ENCODE results near the gene CRYBB2. TPM values are rescaled to one million over a fixed set of nuclear protein-coding genes. Genes with fewer than 3 reads are reported as not detected.

The CRYBB2 gene
- total RNA-seq, 1 donor from 2014 or later, result not detected

DNA sequence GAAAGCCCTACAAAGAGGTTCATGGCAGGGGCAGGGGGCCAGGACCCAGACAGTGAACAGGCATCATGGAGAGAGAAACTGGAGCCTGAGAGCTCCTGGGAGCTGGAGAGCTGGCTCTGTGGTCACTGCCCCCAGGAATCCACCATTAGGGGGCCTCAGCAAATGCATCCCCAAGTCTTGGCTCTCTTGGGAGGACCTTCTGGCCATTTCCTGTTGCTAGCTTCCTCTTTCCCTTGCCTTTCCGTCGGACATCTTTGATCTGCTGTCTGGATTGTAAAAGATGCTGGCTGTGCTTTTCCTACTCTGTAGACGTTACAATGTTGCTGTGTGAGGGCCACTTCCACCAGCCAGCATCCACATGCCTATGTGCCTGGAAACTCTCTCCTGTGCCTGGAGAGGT is 7.1 kb upstream of the CRYBB2 start:
- Mint-ChIP-seq H3K9me3 (peaks cover 9% of the 10 kb centered on the region), H3K27me3 (ENCODE audit: low read depth) (peaks cover 4% of the 10 kb centered on the region), H3K4me3 (no peak overlapping the region), H3K4me1 (no peaks in the 10 kb centered on the region), H3K36me3 (no peaks in the 10 kb centered on the region), H3K27ac (no peak overlapping the region)
- no peak for DNase-seq (ENCODE audit: low spot score in 2 of 2, unreplicated experiment in 2 of 2)
- TF ChIP-seq, protein P1, sequence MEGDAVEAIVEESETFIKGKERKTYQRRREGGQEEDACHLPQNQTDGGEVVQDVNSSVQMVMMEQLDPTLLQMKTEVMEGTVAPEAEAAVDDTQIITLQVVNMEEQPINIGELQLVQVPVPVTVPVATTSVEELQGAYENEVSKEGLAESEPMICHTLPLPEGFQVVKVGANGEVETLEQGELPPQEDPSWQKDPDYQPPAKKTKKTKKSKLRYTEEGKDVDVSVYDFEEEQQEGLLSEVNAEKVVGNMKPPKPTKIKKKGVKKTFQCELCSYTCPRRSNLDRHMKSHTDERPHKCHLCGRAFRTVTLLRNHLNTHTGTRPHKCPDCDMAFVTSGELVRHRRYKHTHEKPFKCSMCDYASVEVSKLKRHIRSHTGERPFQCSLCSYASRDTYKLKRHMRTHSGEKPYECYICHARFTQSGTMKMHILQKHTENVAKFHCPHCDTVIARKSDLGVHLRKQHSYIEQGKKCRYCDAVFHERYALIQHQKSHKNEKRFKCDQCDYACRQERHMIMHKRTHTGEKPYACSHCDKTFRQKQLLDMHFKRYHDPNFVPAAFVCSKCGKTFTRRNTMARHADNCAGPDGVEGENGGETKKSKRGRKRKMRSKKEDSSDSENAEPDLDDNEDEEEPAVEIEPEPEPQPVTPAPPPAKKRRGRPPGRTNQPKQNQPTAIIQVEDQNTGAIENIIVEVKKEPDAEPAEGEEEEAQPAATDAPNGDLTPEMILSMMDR (IDR thresholded peaks at IDR 0.05; ENCODE audit: unreplicated experiment), result no peak

DNA sequence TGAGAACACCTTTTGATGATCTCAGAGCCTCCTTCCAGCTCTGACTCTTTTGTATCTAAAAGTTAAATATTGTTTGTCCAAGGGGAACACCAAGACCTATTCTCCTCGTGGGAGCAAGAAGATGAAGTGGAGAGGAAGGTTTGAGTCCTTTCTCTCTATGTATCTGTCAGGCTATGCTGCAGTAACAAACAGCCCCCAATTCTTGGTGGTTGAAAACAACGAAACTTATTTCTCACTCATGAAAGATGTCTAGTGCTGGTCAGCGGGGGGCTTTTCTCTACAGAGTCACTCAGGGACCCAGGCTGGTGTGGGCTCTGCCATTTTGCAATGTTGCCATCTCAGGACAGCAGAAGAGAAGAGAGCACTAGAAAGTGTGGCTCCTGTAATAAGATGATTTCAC is 6.2 kb upstream of the CRYBB2 start:
- Mint-ChIP-seq H3K36me3 (no peaks in the 10 kb centered on the region), H3K27ac (no peak overlapping the region), H3K4me1 (no peaks in the 10 kb centered on the region), H3K9me3 (peaks cover 9% of the 10 kb centered on the region), H3K27me3 (ENCODE audit: low read depth) (peaks cover 7% of the 10 kb centered on the region), H3K4me3 (no peak overlapping the region)
- no peak for DNase-seq (ENCODE audit: low spot score in 2 of 2, unreplicated experiment in 2 of 2)
- TF ChIP-seq, protein P1 (IDR thresholded peaks at IDR 0.05; ENCODE audit: unreplicated experiment), result no peak

DNA sequence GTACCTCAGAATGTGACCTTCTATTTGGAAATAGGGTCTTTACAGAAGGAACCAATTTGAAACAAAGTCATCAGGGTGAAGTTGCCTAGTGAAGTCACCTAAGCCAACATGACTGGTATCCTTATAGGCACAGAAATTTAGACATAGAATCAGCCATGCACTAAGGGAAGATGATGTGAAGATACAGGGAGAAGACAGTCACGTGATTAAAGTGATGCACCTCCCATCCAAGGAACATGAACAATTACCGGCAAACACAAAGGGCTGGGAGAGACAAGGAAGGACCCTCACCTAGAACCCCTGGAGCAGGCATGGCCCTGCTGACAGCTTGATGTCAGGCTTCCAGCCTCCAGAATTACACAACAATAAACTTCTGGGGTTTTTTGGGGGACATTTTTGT is 3.2 kb upstream of the CRYBB2 start:
- H3K4me3 Mint-ChIP-seq, result no peak overlapping the region
- H3K27ac Mint-ChIP-seq, result no peak overlapping the region
- no peaks in the 10 kb centered on the region for H3K4me1 Mint-ChIP-seq
- H3K36me3 Mint-ChIP-seq, result no peaks in the 10 kb centered on the region
- peaks cover 9% of the 10 kb centered on the region for H3K9me3 Mint-ChIP-seq
- DNase-seq (ENCODE audit: low spot score in 2 of 2, unreplicated experiment in 2 of 2), result no peak
- TF ChIP-seq, protein P1 (IDR thresholded peaks at IDR 0.05; ENCODE audit: unreplicated experiment), result no peak
- peaks cover 30% of the 10 kb centered on the region for H3K27me3 Mint-ChIP-seq (ENCODE audit: low read depth)

DNA sequence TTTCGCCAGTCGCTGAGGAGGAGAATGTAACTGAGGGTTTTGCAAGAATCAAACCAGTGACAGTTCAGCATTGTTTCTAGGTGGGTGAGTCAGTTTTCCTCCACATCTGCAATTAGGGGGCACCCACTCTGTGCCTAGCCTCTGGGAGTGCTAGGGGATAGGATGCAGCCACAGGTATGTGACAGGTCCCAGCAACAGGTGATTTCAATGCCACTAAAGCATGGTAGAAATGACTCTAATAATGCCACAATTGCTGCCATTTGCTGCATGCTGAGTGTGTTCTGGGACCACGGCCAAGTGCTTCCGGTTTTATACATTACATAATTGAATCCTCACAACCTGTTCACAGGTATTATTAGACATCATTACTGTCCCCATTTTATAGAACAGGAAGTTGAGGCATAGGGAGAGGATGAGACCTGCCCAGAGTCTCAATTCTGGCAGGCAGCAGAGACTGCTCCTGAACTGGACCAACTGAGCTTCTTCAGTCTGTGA is 556 bp downstream of the CRYBB2 start:
- H3K4me1 Mint-ChIP-seq, result no peaks in the 10 kb centered on the region
- H3K36me3 Mint-ChIP-seq, result no peaks in the 10 kb centered on the region
- H3K4me3 Mint-ChIP-seq, result no peak overlapping the region
- H3K9me3 Mint-ChIP-seq, result no peaks in the 10 kb centered on the region
- peaks cover 53% of the 10 kb centered on the region for H3K27me3 Mint-ChIP-seq (ENCODE audit: low read depth)
- DNase-seq (ENCODE audit: low spot score in 2 of 2, unreplicated experiment in 2 of 2), result no peak
- no peak overlapping the region for H3K27ac Mint-ChIP-seq
- TF ChIP-seq, protein P1 (IDR thresholded peaks at IDR 0.05; ENCODE audit: unreplicated experiment), result no peak

DNA sequence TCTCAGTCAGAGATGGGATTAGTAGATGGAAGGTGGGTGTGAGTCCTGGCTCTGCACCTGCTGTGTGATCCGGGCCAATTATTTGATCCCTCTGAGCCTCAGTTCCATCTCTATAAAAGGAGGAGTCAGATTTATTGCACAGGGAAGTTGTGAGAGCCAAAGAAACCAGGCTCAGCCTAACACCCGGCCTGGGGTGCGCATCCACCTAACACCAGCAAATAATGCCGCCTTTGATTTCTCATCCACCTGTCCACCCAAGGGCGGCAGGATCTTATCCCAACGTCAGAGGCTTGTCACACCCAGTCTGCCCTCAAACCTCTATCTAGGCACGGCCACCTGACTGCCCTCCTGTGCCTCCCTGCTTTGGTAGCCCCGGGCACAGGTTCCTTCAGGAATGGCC is 2.4 kb downstream of the CRYBB2 start:
- no peak overlapping the region for H3K27ac Mint-ChIP-seq
- H3K4me3 Mint-ChIP-seq, result no peak overlapping the region

More for the DNA sequence above, 2.4 kb downstream of the CRYBB2 start:
- no peaks in the 10 kb centered on the region for H3K36me3 Mint-ChIP-seq
- peaks cover 61% of the 10 kb centered on the region for H3K27me3 Mint-ChIP-seq (ENCODE audit: low read depth)
- no peak for DNase-seq (ENCODE audit: low spot score in 2 of 2, unreplicated experiment in 2 of 2)
- H3K4me1 Mint-ChIP-seq, result no peaks in the 10 kb centered on the region
- TF ChIP-seq, protein P1 (IDR thresholded peaks at IDR 0.05; ENCODE audit: unreplicated experiment), result no peak
- H3K9me3 Mint-ChIP-seq, result no peaks in the 10 kb centered on the region
